K562 (cell line): Measurements from ENCODE around the gene SYVN1. TPM values are rescaled to one million over a fixed set of nuclear protein-coding genes. Genes with fewer than 3 reads are reported as not detected.
A peak's percentile ranks its signal among the peaks of the same experiment; 100 is the strongest.

Source experiments
- ATAC-seq: fragments of 200-7000 bp; cut with Tn5 transposase; 3 replicates; pipeline ENCODE4 v1.9.1; 2020; ENCODE audit warnings: moderate library complexity
- BruUV-seq: library from RNA; stranded (reverse); fragments of 400-500 nt; replicated peaks from 2 replicates; lab custom pipeline; 2021; lab: Mats Ljungman, UMichigan
- CTCF ChIA-PET: fragments of 300-600 bp; formaldehyde crosslinking; extraction: SDS; loops from one replicate; lab custom pipeline; 2021; ENCODE audit warnings: low intra/inter-chr PET ratio; lab: Yijun Ruan, JAX
- POLR2A ChIA-PET: fragments of 300-600, 350-650 bp; sonication (Branson Sonifier 250); formaldehyde crosslinking; extraction: SDS; loops from one replicate; lab custom pipeline; 2021; ENCODE audit warnings: antibody characterized with exemption, inconsistent platforms; lab: Yijun Ruan, JAX
- DNase-seq, 4 experiments: peaks; one replicate each; pipeline versions ENCODE4 v3.0.0 to v3.0.0-alpha.2; 2011 to 2018; ENCODE audit warnings: low spot score in 3 of 4, mixed read lengths in 3 of 4; ENCODE audit errors: extremely low read depth in 1 of 4
- FAIRE-seq: peaks from 2 replicates; lab custom pipeline; 2011; peaks lifted over from hg19 to GRCh38; lab: Jason Lieb, UNC
- H2AFZ ChIP-seq: 2 replicates; pipeline ENCODE4 v1.6.0; 2011; ENCODE audit warnings: low read depth, low read length, control low read depth, inconsistent platforms
- H3K27ac ChIP-seq: fragments of 200-600 bp; 3 replicates; pipeline ENCODE4 v1.8.0; 2011; ENCODE audit warnings: low read depth, mild to moderate bottlenecking, control low read depth, inconsistent platforms, low read length, moderate library complexity, mixed read lengths; ENCODE audit errors: extremely low read depth
- H3K27me3 ChIP-seq, 2 experiments: fragments of 300-600 bp in 1 of 2; 2 replicates in 1 of 2; 3 replicates in 1 of 2; pipeline versions ENCODE4 v1.6.0 to v1.8.0; 2011; ENCODE audit warnings: inconsistent platforms in 2 of 2, low read length in 2 of 2, mild to moderate bottlenecking in 1 of 2, mixed read lengths in 1 of 2, moderate library complexity in 1 of 2; ENCODE audit not compliant: control insufficient read depth in 2 of 2, insufficient read depth in 2 of 2
- H3K36me3 ChIP-seq: fragments of 300-600 bp; 3 replicates; pipeline ENCODE4 v1.8.0; 2011; ENCODE audit warnings: mild to moderate bottlenecking, low read length, inconsistent platforms; ENCODE audit not compliant: control insufficient read depth, insufficient read depth
- H3K4me1 ChIP-seq, 2 experiments: fragments of 200-600 bp in 1 of 2; replicated peaks in 1 of 2; 2 replicates in 1 of 2; 3 replicates in 1 of 2; pipeline versions ENCODE4 v1.5.1 to v1.8.0; 2011; ENCODE audit warnings: inconsistent platforms in 2 of 2, low read length in 2 of 2, mild to moderate bottlenecking in 1 of 2, mixed read lengths in 1 of 2, moderate library complexity in 1 of 2; ENCODE audit not compliant: control insufficient read depth in 2 of 2, insufficient read depth in 2 of 2
- H3K4me2 ChIP-seq: 2 replicates; pipeline ENCODE4 v1.6.1; 2011; ENCODE audit warnings: low read length, control low read depth, inconsistent platforms, mixed read lengths; ENCODE audit not compliant: insufficient read depth
- H3K4me3 ChIP-seq: fragments of 200-600 bp; sonication (generic), shearing (Covaris generic); 2 replicates; pipeline ENCODE4 v1.5.1; 2016; ENCODE audit warnings: control low read depth, inconsistent platforms
- H3K79me2 ChIP-seq: fragments of 200-600 bp; 3 replicates; pipeline ENCODE4 v1.8.0; 2011; ENCODE audit warnings: low read length, inconsistent platforms; ENCODE audit not compliant: control insufficient read depth, insufficient read depth
- H3K9ac ChIP-seq, 2 experiments: 2 replicates each; pipeline versions ENCODE4 v1.6.0 to v1.6.1; 2011; ENCODE audit warnings: low read depth in 2 of 2, low read length in 2 of 2, control low read depth in 1 of 2, inconsistent platforms in 1 of 2, mild to moderate bottlenecking in 1 of 2, mixed read lengths in 1 of 2; ENCODE audit not compliant: insufficient read depth in 1 of 2
- H3K9me1 ChIP-seq: one replicate; pipeline ENCODE4 v1.6.0; 2011; ENCODE audit warnings: inconsistent platforms, mild to moderate bottlenecking, low read length, moderate library complexity; ENCODE audit not compliant: control insufficient read depth, insufficient read depth
- H3K9me3 ChIP-seq: replicated peaks from 2 replicates; pipeline ENCODE4 v1.5.1; 2011; ENCODE audit warnings: low read depth, low read length, inconsistent platforms; ENCODE audit not compliant: control insufficient read depth, insufficient read depth
- H4K20me1 ChIP-seq: replicated peaks from 2 replicates; pipeline ENCODE4 v1.6.1; 2011; ENCODE audit warnings: low read length, inconsistent platforms, mixed read lengths; ENCODE audit not compliant: control insufficient read depth, insufficient read depth
- NBN ChIP-seq: fragments of 450-650 bp; IDR thresholded peaks from 2 replicates; pipeline ENCODE4 v1.6.1; 2016; ENCODE audit warnings: low read depth, mild to moderate bottlenecking
- RBFOX2 ChIP-seq: fragments of 200-400 bp; formaldehyde crosslinking; IDR thresholded peaks from 2 replicates; pipeline ENCODE4 v1.6.1; 2017; ENCODE audit warnings: low read depth, mild to moderate bottlenecking, low read length, moderate library complexity
- TEAD1 ChIP-seq, 2 experiments: fragments of 450-650 bp in 1 of 2; sonication (generic) in 1 of 2; formaldehyde crosslinking; IDR thresholded peaks; 2 replicates each; pipeline versions ENCODE4 v1.4.0 to v1.8.0; 2020 to 2022; ENCODE audit warnings: mild to moderate bottlenecking in 2 of 2, missing genetic modification reagents in 1 of 2
- YY1 ChIP-seq, 3 experiments: IDR thresholded peaks; 2 replicates each; pipeline ENCODE4 v1.6.1; 2011; ENCODE audit warnings: low read length in 2 of 3, mild to moderate bottlenecking in 2 of 3, moderate library complexity in 2 of 3, borderline replicate concordance in 1 of 3, control low read depth in 1 of 3, low read depth in 1 of 3; ENCODE audit not compliant: insufficient read depth in 3 of 3, insufficient replicate concordance in 2 of 3, control insufficient read depth in 1 of 3, insufficient read length in 1 of 3; ENCODE audit errors: extremely low read depth in 1 of 3
- ZNF311 ChIP-seq: fragments of 250-450 bp; sonication (Bioruptor Pico); IDR thresholded peaks from 2 replicates; pipeline ENCODE4 v1.4.0; 2020; ENCODE audit warnings: mild to moderate bottlenecking, moderate library complexity
- ZNF324 ChIP-seq: fragments of 250-450 bp; sonication (Bioruptor Pico); IDR thresholded peaks from 2 replicates; pipeline ENCODE4 v1.4.0; 2020; ENCODE audit warnings: mild to moderate bottlenecking
- ZNF347 ChIP-seq: fragments of 450-650 bp; formaldehyde crosslinking; IDR thresholded peaks from 2 replicates; pipeline ENCODE4 v1.4.0; 2020; ENCODE audit warnings: low read depth, mild to moderate bottlenecking, moderate library complexity
- WGBS: fragments of 100-300 bp; shearing (Covaris generic); methylation state at CpG from one replicate; pipeline ENCODE4 v1.1.6; 2016; ENCODE audit warnings: low coverage, mixed read lengths; ENCODE audit not compliant: insufficient coverage; ENCODE audit errors: missing lambda C conversion rate; 5-methylcytosine and 5-hydroxymethylcytosine counted together
- in situ Hi-C: fragments of 300-500 bp; cut with MboI; formaldehyde crosslinking; loops from 4 replicates; pipeline ENCODE4 v1.15.0; 2018; ENCODE audit warnings: inconsistent platforms, mixed read lengths
- intact Hi-C: fragments of 100-400 bp; cut with micrococcal nuclease; formaldehyde crosslinking; loops from 2 replicates; pipeline ENCODE4 v1.14.2; 2022
- polyA plus RNA-seq, 8 experiments: library from polyadenylated mRNA; depleted of rRNA in 4 of 8; stranded (reverse) in 5 of 8; unstranded in 3 of 8; fragments of >200 nt; fragmentation: Nextera tagmentation in 2 of 8; fragmentation: Illumina TruSeq in 1 of 8; extraction: Ambion mirVana in 2 of 8; extraction: Trizol in 1 of 8; gene quantifications; 2 replicates each; pipeline versions ENCODE4 v1.2.1 to v1.2.3, GENCODE V29; 2011 to 2014; ENCODE audit warnings: inconsistent platforms in 1 of 8, missing spikeins in 1 of 8
- total RNA-seq, 7 experiments: library from RNA; depleted of rRNA in 6 of 7; stranded (reverse); fragments of >200 nt in 6 of 7; fragmentation: Illumina TruSeq in 2 of 7; extraction: Trizol in 2 of 7; gene quantifications; 2 replicates each; pipeline versions ENCODE4 v1.2.1 to v1.2.3, GENCODE V29; 2011 to 2021; ENCODE audit warnings: low replicate concordance in 1 of 7
- TF ChIP-seq, protein P1 (sequence below): fragments of 200-800 bp; sonication (Bioruptor generic); IDR thresholded peaks from 2 replicates; pipeline ENCODE4 v1.6.1; 2017; ENCODE audit warnings: missing genetic modification characterization, missing compliant biosample characterization
- TF ChIP-seq, protein P2 (sequence below): fragments of 450-650 bp; IDR thresholded peaks from 2 replicates; pipeline ENCODE4 v1.6.1; 2016; ENCODE audit warnings: antibody characterized with exemption
- TF ChIP-seq, protein P3 (sequence below): IDR thresholded peaks from 2 replicates; pipeline ENCODE4 v1.6.1; 2012; ENCODE audit warnings: low read depth, low read length, improper control_type of control experiment, borderline replicate concordance
- TF ChIP-seq, protein P4 (sequence below), 2 experiments: fragments of 200-800 bp in 1 of 2; sonication (Bioruptor generic) in 1 of 2; sonication (generic) in 1 of 2; formaldehyde crosslinking in 1 of 2; IDR thresholded peaks in 1 of 2; conservative IDR thresholded peaks in 1 of 2; 2 replicates each; pipeline versions ENCODE4 v1.5.0 to v1.6.1; 2016 to 2020; ENCODE audit warnings: missing compliant biosample characterization in 1 of 2, missing genetic modification characterization in 1 of 2, missing genetic modification reagents in 1 of 2

Gene SYVN1
- total and polyA plus RNA-seq, 9 of the 15 experiments (the other 6 are each of a cell fraction or from before 2014, with no cell fraction given): 0.41 to 47.4 (median 9.9) TPM

DNA sequence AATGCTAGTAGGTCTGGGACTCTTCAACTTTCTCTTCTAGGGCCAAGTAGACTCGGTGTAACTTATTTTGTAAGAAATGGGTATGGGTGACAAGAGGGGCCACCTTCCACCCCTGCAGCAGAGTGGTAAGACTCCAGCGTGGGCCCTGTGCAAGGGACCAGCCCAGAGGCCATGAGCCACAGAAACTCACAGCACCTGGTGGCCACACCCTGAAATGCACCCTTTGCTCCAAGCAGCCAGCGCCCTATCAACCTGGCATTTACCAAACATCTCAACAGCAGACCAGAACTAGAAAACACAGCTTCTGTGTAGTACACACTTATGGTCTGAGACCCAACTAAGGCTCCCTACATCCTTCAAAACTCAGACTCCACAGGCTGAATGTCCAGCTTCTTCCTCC, 56.2 kb downstream of the SYVN1 start:
- DNase-seq (peak; percentile 62 to 75 (median 65)), ATAC-seq (peak; percentile 93), FAIRE-seq (peak; percentile 85)
- no peak overlapping the region; the same call in 1 of the 2 replicates for H3K4me2 ChIP-seq
- in situ Hi-C loops (no loop called here), intact Hi-C loops (loop anchor here (1.0 kb wide), 1 partner anchor 64 kb away; the partner anchor contains the start of gene ARL2)
- H3K9me3 ChIP-seq: no peaks in the 10 kb centered on the region
- 0 out of 3 replicates have a peak overlapping the region, but pooled peaks have one; percentile 16 for H3K27ac ChIP-seq
- no peaks in the 10 kb centered on the region for H3K9me1 ChIP-seq
- peaks cover 70% of the 10 kb centered on the region for H3K36me3 ChIP-seq
- ChIA-PET POLR2A (interaction anchor here (0.6 to 2.0 kb wide), 5 partner anchors 9 to 1210 kb away, joined by 3 to 5 read pairs (median 3); no protein-coding TSS in a partner anchor), CTCF (interaction anchor here (0.5 to 3.0 kb wide), 3 partner anchors 65 to 955 kb away, joined by 4 to 18 read pairs (median 5); partner anchors contain the start of gene ARL2)
- no peak overlapping the region; a peak in 1 of 4 replicates for H3K9ac ChIP-seq
- H2AFZ ChIP-seq: no peak overlapping the region
- H3K27me3 ChIP-seq: no peaks in the 10 kb centered on the region
- BruUV-seq: no TSS peak
- peaks cover 6% of the 10 kb centered on the region; the same call in 1 of the 2 replicates for H4K20me1 ChIP-seq
- peaks cover 20 to 22% of the 10 kb centered on the region in 2 experiments; a peak in 4 of 5 replicates for H3K4me1 ChIP-seq
- WGBS: 36% methylated on average over 3 of the region's 3 CpGs
- H3K4me3 ChIP-seq: no peak overlapping the region
- H3K79me2 ChIP-seq: peaks cover 53% of the 10 kb centered on the region
- TF ChIP-seq, protein P1, sequence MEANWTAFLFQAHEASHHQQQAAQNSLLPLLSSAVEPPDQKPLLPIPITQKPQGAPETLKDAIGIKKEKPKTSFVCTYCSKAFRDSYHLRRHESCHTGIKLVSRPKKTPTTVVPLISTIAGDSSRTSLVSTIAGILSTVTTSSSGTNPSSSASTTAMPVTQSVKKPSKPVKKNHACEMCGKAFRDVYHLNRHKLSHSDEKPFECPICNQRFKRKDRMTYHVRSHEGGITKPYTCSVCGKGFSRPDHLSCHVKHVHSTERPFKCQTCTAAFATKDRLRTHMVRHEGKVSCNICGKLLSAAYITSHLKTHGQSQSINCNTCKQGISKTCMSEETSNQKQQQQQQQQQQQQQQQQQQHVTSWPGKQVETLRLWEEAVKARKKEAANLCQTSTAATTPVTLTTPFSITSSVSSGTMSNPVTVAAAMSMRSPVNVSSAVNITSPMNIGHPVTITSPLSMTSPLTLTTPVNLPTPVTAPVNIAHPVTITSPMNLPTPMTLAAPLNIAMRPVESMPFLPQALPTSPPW (CRISPR knock-in tag): peak; percentile 13; the same call in 1 of the 2 replicates
- TF ChIP-seq, protein P2, sequence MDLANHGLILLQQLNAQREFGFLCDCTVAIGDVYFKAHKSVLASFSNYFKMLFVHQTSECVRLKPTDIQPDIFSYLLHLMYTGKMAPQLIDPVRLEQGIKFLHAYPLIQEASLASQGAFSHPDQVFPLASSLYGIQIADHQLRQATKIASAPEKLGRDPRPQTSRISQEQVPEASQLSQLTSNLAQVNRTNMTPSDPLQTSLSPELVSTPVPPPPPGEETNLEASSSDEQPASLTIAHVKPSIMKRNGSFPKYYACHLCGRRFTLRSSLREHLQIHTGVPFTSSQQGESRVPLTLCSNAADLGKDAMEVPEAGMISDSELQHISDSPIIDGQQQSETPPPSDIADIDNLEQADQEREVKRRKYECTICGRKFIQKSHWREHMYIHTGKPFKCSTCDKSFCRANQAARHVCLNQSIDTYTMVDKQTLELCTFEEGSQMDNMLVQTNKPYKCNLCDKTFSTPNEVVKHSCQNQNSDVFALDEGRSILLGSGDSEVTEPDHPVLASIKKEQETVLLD: no peak
- TF ChIP-seq NBN (no peak), RBFOX2 (peak; percentile 52; the same call in 1 of the 2 replicates), ZNF347 (CRISPR knock-in tag) (no peak), YY1 (IDR thresholded peaks at IDR 0.05; ENCODE audit: borderline replicate concordance in 1 of 3, control insufficient read depth in 1 of 3, extremely low read depth in 1 of 3, insufficient read depth in 3 of 3, insufficient read length in 1 of 3, insufficient replicate concordance in 2 of 3, low read depth in 1 of 3, low read length in 2 of 3) (peak in 2 of 3 experiments; percentile 28 to 47), TEAD1 (CRISPR knock-in tag; IDR thresholded peaks at IDR 0.05) (0 out of 4 replicates have a peak, but pooled peaks of 1 of the 2 experiments have one; percentile 22), ZNF311 (CRISPR knock-in tag) (no peak), ZNF324 (CRISPR knock-in tag) (no peak)
- TF ChIP-seq, protein P3, sequence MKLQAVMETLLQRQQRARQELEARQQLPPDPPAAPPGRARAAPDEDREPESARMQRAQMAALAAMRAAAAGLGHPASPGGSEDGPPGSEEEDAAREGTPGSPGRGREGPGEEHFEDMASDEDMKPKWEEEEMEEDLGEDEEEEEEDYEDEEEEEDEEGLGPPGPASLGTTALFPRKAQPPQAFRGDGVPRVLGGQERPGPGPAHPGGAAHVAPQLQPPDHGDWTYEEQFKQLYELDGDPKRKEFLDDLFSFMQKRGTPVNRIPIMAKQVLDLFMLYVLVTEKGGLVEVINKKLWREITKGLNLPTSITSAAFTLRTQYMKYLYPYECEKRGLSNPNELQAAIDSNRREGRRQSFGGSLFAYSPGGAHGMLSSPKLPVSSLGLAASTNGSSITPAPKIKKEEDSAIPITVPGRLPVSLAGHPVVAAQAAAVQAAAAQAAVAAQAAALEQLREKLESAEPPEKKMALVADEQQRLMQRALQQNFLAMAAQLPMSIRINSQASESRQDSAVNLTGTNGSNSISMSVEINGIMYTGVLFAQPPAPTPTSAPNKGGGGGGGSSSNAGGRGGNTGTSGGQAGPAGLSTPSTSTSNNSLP: no peak
- TF ChIP-seq, protein P4, sequence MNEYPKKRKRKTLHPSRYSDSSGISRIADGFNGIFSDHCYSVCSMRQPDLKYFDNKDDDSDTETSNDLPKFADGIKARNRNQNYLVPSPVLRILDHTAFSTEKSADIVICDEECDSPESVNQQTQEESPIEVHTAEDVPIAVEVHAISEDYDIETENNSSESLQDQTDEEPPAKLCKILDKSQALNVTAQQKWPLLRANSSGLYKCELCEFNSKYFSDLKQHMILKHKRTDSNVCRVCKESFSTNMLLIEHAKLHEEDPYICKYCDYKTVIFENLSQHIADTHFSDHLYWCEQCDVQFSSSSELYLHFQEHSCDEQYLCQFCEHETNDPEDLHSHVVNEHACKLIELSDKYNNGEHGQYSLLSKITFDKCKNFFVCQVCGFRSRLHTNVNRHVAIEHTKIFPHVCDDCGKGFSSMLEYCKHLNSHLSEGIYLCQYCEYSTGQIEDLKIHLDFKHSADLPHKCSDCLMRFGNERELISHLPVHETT (CRISPR knock-in tag; conservative IDR thresholded peaks at IDR 0.05 in 1 of 2, IDR thresholded peaks at IDR 0.05 in 1 of 2): no peak
